OCI-LY1 (cell line): Measurements from ENCODE around the gene FBXW11.
A peak's percentile ranks its signal among the peaks of the same experiment; 100 is the strongest.

Experiments
- H2AFZ ChIP-seq: fragments of 200-600 bp; sonication (generic), shearing (Covaris generic); 2 replicates; pipeline ENCODE4 v1.6.0; 2014; ENCODE audit warnings: antibody characterized with exemption, mild to moderate bottlenecking, low read length
- H3F3A ChIP-seq: fragments of 200-600 bp; sonication (generic), shearing (Covaris generic); 2 replicates; pipeline ENCODE4 v1.6.0; 2014; ENCODE audit warnings: mild to moderate bottlenecking, antibody characterized with exemption, low read length, moderate library complexity; ENCODE audit not compliant: insufficient read depth
- H3K27ac ChIP-seq: fragments of 200-600 bp; sonication (generic); 2 replicates; pipeline ENCODE4 v1.5.1; 2014; ENCODE audit warnings: low read length, mixed run types, mild to moderate bottlenecking, low read depth; ENCODE audit not compliant: poor library complexity, severe bottlenecking
- H3K27me3 ChIP-seq: fragments of 200-600 bp; sonication (generic); 2 replicates; pipeline ENCODE4 v1.6.0; 2014; ENCODE audit warnings: antibody characterized with exemption, mild to moderate bottlenecking, low read length, moderate library complexity; ENCODE audit not compliant: insufficient read depth
- H3K36me3 ChIP-seq: fragments of 200-600 bp; sonication (generic); 2 replicates; pipeline ENCODE4 v1.6.1; 2014; ENCODE audit warnings: mild to moderate bottlenecking, antibody characterized with exemption, low read length, moderate library complexity, mixed read lengths; ENCODE audit not compliant: insufficient read depth
- H3K4me1 ChIP-seq: fragments of 200-600 bp; sonication (generic); 2 replicates; pipeline ENCODE4 v1.5.1; 2014; ENCODE audit warnings: mild to moderate bottlenecking, low read length, moderate library complexity; ENCODE audit not compliant: insufficient read depth, severe bottlenecking
- H3K4me2 ChIP-seq: fragments of 200-600 bp; sonication (generic), shearing (Covaris generic); 2 replicates; pipeline ENCODE4 v1.6.1; 2014; ENCODE audit warnings: low read length
- H3K4me3 ChIP-seq: fragments of 200-600 bp; sonication (generic); 2 replicates; pipeline ENCODE4 v1.5.1; 2014; ENCODE audit warnings: low read length, low read depth, mild to moderate bottlenecking, mixed read lengths; ENCODE audit not compliant: poor library complexity, severe bottlenecking
- H3K79me2 ChIP-seq: fragments of 200-600 bp; shearing (Covaris generic); 2 replicates; pipeline ENCODE4 v1.6.1; 2016; ENCODE audit warnings: mixed run types, low read length, mixed read lengths; ENCODE audit not compliant: insufficient read depth
- H3K9ac ChIP-seq: fragments of 200-600 bp; sonication (generic), shearing (Covaris generic); 2 replicates; pipeline ENCODE4 v1.6.1; 2014; ENCODE audit warnings: mild to moderate bottlenecking, low read length, mixed read lengths
- H3K9me2 ChIP-seq: fragments of 200-600 bp; sonication (generic), shearing (Covaris generic); 2 replicates; pipeline ENCODE4 v1.6.1; 2014; ENCODE audit warnings: low read depth, mild to moderate bottlenecking, low read length, mixed read lengths
- H3K9me3 ChIP-seq: fragments of 200-600 bp; shearing (Covaris generic); 2 replicates; pipeline ENCODE4 v1.6.1; 2014; ENCODE audit warnings: low read length, mixed read lengths
- H4K20me1 ChIP-seq: fragments of 200-600 bp; sonication (generic), shearing (Covaris generic); 2 replicates; pipeline ENCODE4 v1.6.0; 2016; ENCODE audit warnings: mild to moderate bottlenecking, low read length; ENCODE audit not compliant: insufficient read depth
- EZH2 ChIP-seq: fragments of 200-600 bp; sonication (generic), shearing (Covaris generic); IDR thresholded peaks from 2 replicates; pipeline ENCODE4 v1.8.0; 2017; ENCODE audit warnings: borderline replicate concordance, mixed run types, mild to moderate bottlenecking, antibody characterized with exemption, low read length, moderate library complexity, mixed read lengths
- TF ChIP-seq, protein P1 (sequence below): fragments of 200-600 bp; sonication (generic), shearing (Covaris generic); IDR thresholded peaks from 2 replicates; pipeline ENCODE4 v1.5.1; 2017; ENCODE audit warnings: mild to moderate bottlenecking, antibody characterized with exemption, low read length, moderate library complexity, mixed read lengths

The FBXW11 gene

DNA sequence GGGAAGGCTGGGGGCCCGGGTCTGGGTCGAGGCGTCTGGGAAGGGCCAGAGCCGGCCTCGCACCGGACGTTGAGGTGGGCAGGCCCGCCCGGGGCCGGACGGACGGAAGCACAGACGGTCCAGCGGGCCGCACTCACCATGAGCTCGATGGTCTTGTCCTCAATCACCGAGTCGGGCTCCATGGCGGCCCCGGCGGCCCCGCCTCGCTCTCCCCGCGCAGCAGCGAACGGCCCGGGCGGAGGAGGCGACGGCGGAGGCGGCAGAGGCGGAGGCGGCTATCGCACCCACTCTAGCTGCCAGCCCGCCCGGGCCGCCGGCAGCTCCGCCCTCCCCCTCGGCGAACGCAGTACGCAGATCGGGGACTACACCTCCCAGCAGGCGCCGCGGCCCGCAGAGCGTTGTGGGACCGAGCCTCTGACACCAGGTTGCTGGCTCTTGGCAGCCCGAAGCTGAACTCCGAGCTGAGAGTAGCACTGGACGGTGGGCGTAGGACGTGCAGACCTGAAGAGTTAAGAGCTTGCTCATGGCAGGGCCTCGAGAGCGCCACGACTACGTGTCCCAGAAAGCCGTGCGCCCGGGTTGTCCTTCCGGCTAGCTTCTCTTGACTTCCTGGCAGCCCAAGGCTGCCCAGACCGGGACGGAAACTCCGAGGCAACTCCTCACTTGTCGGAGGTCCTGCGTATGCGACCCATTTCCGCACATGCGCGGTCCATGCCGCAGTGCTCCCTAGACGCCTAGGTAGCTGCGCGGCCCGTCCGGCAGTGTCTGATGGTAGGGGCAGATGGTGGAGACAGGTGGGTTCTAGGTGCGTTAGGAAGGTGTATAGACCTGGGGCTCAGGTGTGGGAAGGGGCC is at the start of gene FBXW11:
Gene FBXW11 (minus strand): TSS at position 318 of the 854 bp plus-strand sequence. CDS start 136 bp downstream, at position 182.
- H3K79me2 ChIP-seq: peaks cover 37% of the 10 kb centered on the region

DNA sequence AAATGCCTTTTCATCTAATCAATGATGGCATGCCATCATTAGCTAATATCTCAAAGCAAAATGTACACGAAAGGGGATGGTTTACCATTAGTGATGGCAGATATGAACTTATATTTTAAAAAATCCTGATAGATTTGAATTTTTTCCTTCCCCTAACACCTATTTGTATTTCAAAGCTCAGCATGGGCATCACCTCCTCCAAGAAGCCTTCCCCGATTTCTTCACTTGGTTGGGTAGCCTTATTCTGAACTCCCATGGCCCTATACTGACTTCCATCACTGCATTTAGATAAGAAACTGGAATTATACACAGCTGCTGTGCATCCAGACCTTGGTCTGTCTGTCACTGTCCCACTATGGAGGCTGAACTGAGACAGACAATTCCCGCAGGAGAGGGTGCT is 49.6 kb upstream of the FBXW11 start:
- H3K36me3 ChIP-seq: peaks cover 69% of the 10 kb centered on the region
- H3K79me2 ChIP-seq: no peaks in the 10 kb centered on the region
- H2AFZ ChIP-seq: no peak overlapping the region
- H3K27me3 ChIP-seq: no peaks in the 10 kb centered on the region
- H3K4me3 ChIP-seq: no peak overlapping the region
- H3K9ac ChIP-seq: no peak overlapping the region
- no peaks in the 10 kb centered on the region for H3K4me1 ChIP-seq
- TF ChIP-seq, protein P1, sequence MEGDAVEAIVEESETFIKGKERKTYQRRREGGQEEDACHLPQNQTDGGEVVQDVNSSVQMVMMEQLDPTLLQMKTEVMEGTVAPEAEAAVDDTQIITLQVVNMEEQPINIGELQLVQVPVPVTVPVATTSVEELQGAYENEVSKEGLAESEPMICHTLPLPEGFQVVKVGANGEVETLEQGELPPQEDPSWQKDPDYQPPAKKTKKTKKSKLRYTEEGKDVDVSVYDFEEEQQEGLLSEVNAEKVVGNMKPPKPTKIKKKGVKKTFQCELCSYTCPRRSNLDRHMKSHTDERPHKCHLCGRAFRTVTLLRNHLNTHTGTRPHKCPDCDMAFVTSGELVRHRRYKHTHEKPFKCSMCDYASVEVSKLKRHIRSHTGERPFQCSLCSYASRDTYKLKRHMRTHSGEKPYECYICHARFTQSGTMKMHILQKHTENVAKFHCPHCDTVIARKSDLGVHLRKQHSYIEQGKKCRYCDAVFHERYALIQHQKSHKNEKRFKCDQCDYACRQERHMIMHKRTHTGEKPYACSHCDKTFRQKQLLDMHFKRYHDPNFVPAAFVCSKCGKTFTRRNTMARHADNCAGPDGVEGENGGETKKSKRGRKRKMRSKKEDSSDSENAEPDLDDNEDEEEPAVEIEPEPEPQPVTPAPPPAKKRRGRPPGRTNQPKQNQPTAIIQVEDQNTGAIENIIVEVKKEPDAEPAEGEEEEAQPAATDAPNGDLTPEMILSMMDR: no peak
- TF ChIP-seq EZH2: no peak
- no peaks in the 10 kb centered on the region for H4K20me1 ChIP-seq
- no peaks in the 10 kb centered on the region for H3K9me2 ChIP-seq
- H3K9me3 ChIP-seq: no peaks in the 10 kb centered on the region
- H3K27ac ChIP-seq: no peak overlapping the region
- no peaks in the 10 kb centered on the region for H3F3A ChIP-seq
- H3K4me2 ChIP-seq: no peak overlapping the region

More for the DNA sequence above, at the start of gene FBXW11:
- H3K27ac ChIP-seq: peak within 1 kb of the TSS; percentile 82
- H3K4me2 ChIP-seq: peak within 1 kb of the TSS; percentile 97
- peaks cover 3% of the 10 kb centered on the region; the same call in 1 of the 2 replicates for H3F3A ChIP-seq
- H4K20me1 ChIP-seq: no peaks in the 10 kb centered on the region
- H3K4me3 ChIP-seq: peak within 1 kb of the TSS; percentile 84
- H3K36me3 ChIP-seq: peaks cover 6% of the 10 kb centered on the region
- H3K4me1 ChIP-seq: peaks cover 49% of the 10 kb centered on the region
- H2AFZ ChIP-seq: peak within 1 kb of the TSS; percentile 80
- TF ChIP-seq EZH2: no peak
- TF ChIP-seq, protein P1: no peak
- no peaks in the 10 kb centered on the region for H3K9me3 ChIP-seq
- peak within 1 kb of the TSS; percentile 82 for H3K9ac ChIP-seq
- no peaks in the 10 kb centered on the region for H3K27me3 ChIP-seq
- H3K9me2 ChIP-seq: no peaks in the 10 kb centered on the region

DNA sequence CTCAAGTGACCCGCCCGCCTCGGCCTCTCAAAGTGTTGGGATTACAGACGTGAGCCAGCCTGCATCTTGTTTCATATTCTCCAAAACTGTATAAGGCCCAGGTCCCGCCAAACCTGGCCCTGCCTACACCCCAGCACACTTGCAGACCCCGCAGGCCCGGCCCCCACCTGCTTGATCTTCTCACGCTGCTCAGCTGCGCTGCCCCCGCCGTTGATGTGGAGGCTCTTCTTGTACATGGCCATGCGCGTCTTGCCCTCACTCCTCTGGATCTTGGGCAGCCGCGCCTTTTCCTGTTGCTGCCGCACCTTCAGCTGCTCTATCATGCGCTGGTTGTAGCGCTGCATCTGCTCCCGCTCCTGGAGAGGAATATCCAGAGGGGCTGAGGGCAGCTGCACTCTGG is 49.0 kb upstream of the FBXW11 start:
- no peak overlapping the region for H3K27ac ChIP-seq
- no peak overlapping the region for H3K4me3 ChIP-seq
- H3K9me2 ChIP-seq: no peaks in the 10 kb centered on the region
- H3F3A ChIP-seq: no peaks in the 10 kb centered on the region
- TF ChIP-seq, protein P1: no peak
- no peak for TF ChIP-seq EZH2
- H3K36me3 ChIP-seq: peaks cover 68% of the 10 kb centered on the region
- H3K79me2 ChIP-seq: no peaks in the 10 kb centered on the region
- H2AFZ ChIP-seq: no peak overlapping the region
- no peaks in the 10 kb centered on the region for H3K4me1 ChIP-seq
- no peaks in the 10 kb centered on the region for H4K20me1 ChIP-seq
- H3K9me3 ChIP-seq: no peaks in the 10 kb centered on the region
- H3K27me3 ChIP-seq: no peaks in the 10 kb centered on the region
- no peak overlapping the region for H3K9ac ChIP-seq
- H3K4me2 ChIP-seq: no peak overlapping the region
